GM12874 (cell line): ENCODE measurements around the gene LHFPL2.
A peak's percentile ranks its signal among the peaks of the same experiment; 100 is the strongest.

Experiments
- CTCF ChIP-seq: IDR thresholded peaks from 2 replicates; pipeline ENCODE4 v1.5.1; 2011; ENCODE audit warnings: low read depth, mild to moderate bottlenecking, control low read depth, low read length, moderate library complexity; ENCODE audit not compliant: insufficient read depth

Gene LHFPL2

GRCh38 chr5:78543292-78543691 is 105.3 kb downstream of the LHFPL2 start:
- TF ChIP-seq CTCF: no peak

DNA sequence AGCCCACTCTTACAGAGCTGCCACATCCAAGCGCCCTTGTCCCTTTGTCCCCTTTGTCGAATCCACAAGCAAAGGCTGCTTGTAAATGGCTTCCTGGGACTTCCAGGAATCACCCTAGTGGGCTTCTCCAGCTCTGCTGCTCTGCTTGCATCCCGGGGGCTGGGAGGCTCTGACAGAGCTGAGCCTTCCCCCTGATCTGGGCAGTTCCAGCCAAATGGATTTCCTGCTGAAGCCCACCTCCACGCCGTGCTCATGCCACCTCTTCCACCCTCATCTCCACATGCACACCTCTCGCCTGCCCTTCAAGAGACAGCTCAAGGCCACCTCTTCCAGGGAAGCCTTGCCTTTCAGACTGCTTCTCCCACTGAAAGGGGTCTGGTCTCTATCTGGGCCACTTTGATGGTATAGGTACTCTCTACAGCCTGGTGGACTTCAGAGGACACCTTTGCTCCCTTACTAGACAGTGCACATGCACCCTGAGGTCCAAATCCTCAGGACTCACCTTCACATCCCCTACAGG is 106.2 kb downstream of the LHFPL2 start:
- TF ChIP-seq CTCF: no peak

- no peak for TF ChIP-seq CTCF
These were observed 107.4 kb downstream of the LHFPL2 start for GRCh38 chr5:78541086-78541654.

DNA sequence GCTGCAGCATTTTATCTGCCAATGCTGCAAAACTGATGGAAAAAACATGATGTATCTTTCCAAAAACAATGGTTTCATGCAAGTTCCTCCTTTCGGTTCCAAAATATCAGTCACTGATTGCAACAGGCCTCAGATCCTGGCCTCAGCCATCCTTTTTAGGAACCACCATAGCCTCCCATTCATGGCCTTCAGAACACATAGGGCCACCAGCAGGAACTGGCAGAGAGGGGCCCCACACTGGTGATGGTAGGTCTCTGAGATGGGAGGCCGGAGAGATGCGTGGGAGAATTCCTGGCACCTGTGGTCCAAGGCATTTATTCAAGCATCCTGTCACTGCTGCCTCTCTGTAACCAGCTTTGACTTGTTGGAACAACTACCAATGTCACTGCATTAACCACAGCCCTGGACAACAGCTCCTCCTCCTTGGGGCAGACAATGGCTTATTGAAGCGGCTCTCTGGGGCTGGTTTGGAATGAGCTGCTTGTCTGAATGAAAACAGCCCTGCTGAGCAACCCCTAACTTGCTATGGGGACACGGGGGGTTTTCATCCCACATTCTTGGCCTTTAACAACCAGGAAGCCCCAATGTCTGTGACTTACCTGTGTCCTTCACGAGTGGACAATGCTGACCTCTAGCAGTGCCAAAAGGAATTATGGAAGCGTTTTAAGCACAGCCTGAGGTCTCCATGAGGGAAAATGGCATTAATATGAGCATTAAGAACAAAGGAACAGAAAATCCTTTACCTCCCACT is 108.1 kb downstream of the LHFPL2 start:
- TF ChIP-seq CTCF: no peak

GRCh38 chr5:78538240-78538850 is 110.2 kb downstream of the LHFPL2 start:
- no peak for TF ChIP-seq CTCF

GRCh38 chr5:78537821-78538220 is 110.8 kb downstream of the LHFPL2 start:
- peak; percentile 41 for TF ChIP-seq CTCF

DNA sequence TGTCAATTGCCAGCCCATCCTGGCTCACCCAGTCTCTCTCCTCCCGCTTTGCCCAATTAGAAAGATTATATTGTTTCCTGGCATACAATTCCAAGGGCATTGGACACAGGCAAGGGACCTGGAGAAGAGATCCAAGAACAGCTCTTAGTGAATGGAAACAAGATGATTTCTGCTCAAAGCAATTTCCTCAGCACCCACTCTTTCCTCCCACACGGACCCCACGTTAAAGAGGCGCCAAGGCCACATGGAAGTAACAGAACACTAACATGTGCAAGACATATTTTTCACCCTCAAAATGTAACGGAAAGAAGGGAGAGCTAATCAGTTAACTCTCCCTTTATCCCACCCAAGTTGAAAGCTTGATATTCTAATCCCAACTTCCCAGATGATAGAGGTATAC is 111.2 kb downstream of the LHFPL2 start:
- no peak for TF ChIP-seq CTCF
